NCI-H1417 (cell line): ENCODE results near the gene RALA.
A peak's percentile ranks its signal among the peaks of the same experiment; 100 is the strongest.

Experiments
- DNase-seq, 3 experiments: peaks; one replicate each; lab custom pipeline; 2025; lab: John Stamatoyannopoulos, UW

The RALA gene

GRCh38 chr7:39613577-39613976 is 9.8 kb upstream of the RALA start:
- no peak for DNase-seq

GRCh38 chr7:39614299-39614698 is 9.1 kb upstream of the RALA start:
- no peak for DNase-seq

- peak in 2 of 3 experiments; percentile 22 to 72 for DNase-seq
Observed at GRCh38 chr7:39615350-39615975, 7.9 kb upstream of the RALA start.

GRCh38 chr7:39616138-39616537 is 7.2 kb upstream of the RALA start:
- no peak for DNase-seq

GRCh38 chr7:39617005-39617404 is 6.4 kb upstream of the RALA start:
- no peak for DNase-seq

- DNase-seq: no peak
Observed at GRCh38 chr7:39618868-39619267, 4.5 kb upstream of the RALA start.

GRCh38 chr7:39620486-39620885 is 2.9 kb upstream of the RALA start:
- no peak for DNase-seq

- no peak for DNase-seq
Observed at GRCh38 chr7:39621261-39621660, 2.1 kb upstream of the RALA start.

- no peak for DNase-seq
Observed at GRCh38 chr7:39621784-39622411, 1.5 kb upstream of the RALA start.

GRCh38 chr7:39622609-39623008 is 763 bp upstream of the RALA start:
- no peak for DNase-seq

- DNase-seq: peak in 1 of 3 experiments; percentile 65
Observed at GRCh38 chr7:39623732-39624441, 515 bp downstream of the RALA start.

GRCh38 chr7:39624442-39624807 is 1.1 kb downstream of the RALA start:
- peak in 1 of 3 experiments; percentile 62 for DNase-seq

- DNase-seq: peak in 1 of 3 experiments; percentile 59
Observed at GRCh38 chr7:39624935-39625694, 1.7 kb downstream of the RALA start.

- DNase-seq: no peak
Observed at GRCh38 chr7:39631736-39632308, 8.4 kb downstream of the RALA start.

- DNase-seq: no peak
Observed at GRCh38 chr7:39633563-39634477, 10.4 kb downstream of the RALA start.

GRCh38 chr7:39634478-39634805 is 11.1 kb downstream of the RALA start:
- no peak for DNase-seq

- DNase-seq: no peak
Observed at GRCh38 chr7:39637400-39637799, 14.0 kb downstream of the RALA start.

- no peak for DNase-seq
Observed at GRCh38 chr7:39637963-39638485, 14.7 kb downstream of the RALA start.

GRCh38 chr7:39642896-39643295 is 19.5 kb downstream of the RALA start:
- no peak for DNase-seq

- no peak for DNase-seq
Observed at GRCh38 chr7:39644170-39644569, 20.8 kb downstream of the RALA start.
